GM21381 (cell line): ENCODE data around the gene KRT9.
"Not testable (repeated sequence)": the region's sequence is repeated elsewhere in the genome, so short reads cannot be mapped to it uniquely, and the experiment has no call there.

ENCODE experiments used
- ATAC-seq: cut with Tn5 transposase; IDR thresholded peaks from one replicate; pipeline ENCODE4 v1.9.1; 2021; ENCODE audit warnings: mild to moderate bottlenecking, moderate library complexity; ENCODE audit not compliant: unreplicated experiment

Gene KRT9

GRCh38 chr17:41547921-41548843, 23.7 kb downstream of the KRT9 start:
- ATAC-seq = no peak

- no peak for ATAC-seq
Measured at GRCh38 chr17:41547378-41547841, 24.4 kb downstream of the KRT9 start.

GRCh38 chr17:41546819-41547218, 25.0 kb downstream of the KRT9 start:
- ATAC-seq = no peak

GRCh38 chr17:41545829-41546410, 25.9 kb downstream of the KRT9 start:
- ATAC-seq = no peak

GRCh38 chr17:41544935-41545334, 26.9 kb downstream of the KRT9 start:
- ATAC-seq = no peak

GRCh38 chr17:41544491-41544892, 27.4 kb downstream of the KRT9 start:
- ATAC-seq = no peak

- not testable (repeated sequence) for ATAC-seq
Measured at GRCh38 chr17:41542786-41543185, 29.1 kb downstream of the KRT9 start.

- ATAC-seq = no peak
Measured at GRCh38 chr17:41542357-41542756, 29.5 kb downstream of the KRT9 start.

GRCh38 chr17:41540921-41541625, 30.8 kb downstream of the KRT9 start:
- ATAC-seq = no peak

GRCh38 chr17:41539979-41540701, 31.7 kb downstream of the KRT9 start:
- ATAC-seq = no peak

GRCh38 chr17:41539071-41539492, 32.8 kb downstream of the KRT9 start:
- ATAC-seq = no peak

GRCh38 chr17:41538565-41538991, 33.3 kb downstream of the KRT9 start:
- no peak for ATAC-seq

- ATAC-seq = no peak
Measured at GRCh38 chr17:41537990-41538389, 33.9 kb downstream of the KRT9 start.

- ATAC-seq = no peak
Measured at GRCh38 chr17:41537614-41537954, 34.3 kb downstream of the KRT9 start.

GRCh38 chr17:41536741-41537613, 34.9 kb downstream of the KRT9 start:
- ATAC-seq = no peak

- no peak for ATAC-seq
Measured at GRCh38 chr17:41535764-41536481, 35.9 kb downstream of the KRT9 start.

GRCh38 chr17:41534899-41535546, 36.8 kb downstream of the KRT9 start:
- no peak for ATAC-seq

GRCh38 chr17:41533613-41534012, 38.2 kb downstream of the KRT9 start:
- no peak for ATAC-seq
